Liver (tissue), 3 donors: Measurements from ENCODE around the gene CMTM6.

ENCODE experiments used
- ATF3 ChIP-seq: IDR thresholded peaks from 2 replicates; pipeline ENCODE4 v1.6.1; 2016; ENCODE audit warnings: antibody characterized with exemption
- CTCF ChIP-seq: fragments of 150-350 bp; IDR thresholded peaks from 2 replicates; pipeline ENCODE4 v1.5.1; 2017; ENCODE audit warnings: improper control_type of control experiment, low read depth, low read length; ENCODE audit not compliant: missing input control
- EGR1 ChIP-seq, 2 donors: IDR thresholded peaks; 2 replicates each; pipeline ENCODE4 v1.6.1; 2016 to 2018; ENCODE audit warnings: antibody characterized with exemption in 2 of 2, low read depth in 2 of 2
- FOXA1 ChIP-seq: IDR thresholded peaks from 2 replicates; pipeline ENCODE4 v1.6.1; 2016; ENCODE audit warnings: antibody characterized with exemption
- GABPA ChIP-seq, 2 donors: IDR thresholded peaks in 1 of 2; conservative IDR thresholded peaks in 1 of 2; 2 replicates each; pipeline ENCODE4 v1.6.1; 2016; ENCODE audit warnings: antibody characterized with exemption in 2 of 2, mild to moderate bottlenecking in 1 of 2, moderate library complexity in 1 of 2
- HNF4G ChIP-seq: IDR thresholded peaks from 2 replicates; pipeline ENCODE4 v1.6.1; 2016; ENCODE audit warnings: antibody characterized with exemption
- MAX ChIP-seq: IDR thresholded peaks from 2 replicates; pipeline ENCODE4 v1.6.1; 2016; ENCODE audit warnings: antibody characterized with exemption
- RAD21 ChIP-seq, 2 donors: IDR thresholded peaks; 2 replicates each; pipeline ENCODE4 v1.6.1; 2016; ENCODE audit warnings: antibody characterized with exemption in 2 of 2, mild to moderate bottlenecking in 2 of 2
- REST ChIP-seq: IDR thresholded peaks from 2 replicates; pipeline ENCODE4 v1.6.1; 2016; ENCODE audit warnings: antibody characterized with exemption, mild to moderate bottlenecking
- RXRA ChIP-seq, 2 donors: IDR thresholded peaks; 2 replicates each; pipeline ENCODE4 v1.6.1; 2017 to 2018; ENCODE audit warnings: antibody characterized with exemption in 2 of 2, mild to moderate bottlenecking in 1 of 2
- TAF1 ChIP-seq: conservative IDR thresholded peaks from 2 replicates; pipeline ENCODE4 v1.6.1; 2016; ENCODE audit warnings: antibody characterized with exemption, mild to moderate bottlenecking
- YY1 ChIP-seq: IDR thresholded peaks from 2 replicates; pipeline ENCODE4 v1.6.1; 2016; ENCODE audit warnings: antibody characterized with exemption, mild to moderate bottlenecking
- ZBTB33 ChIP-seq: IDR thresholded peaks from 2 replicates; pipeline ENCODE4 v1.6.1; 2016; ENCODE audit warnings: antibody characterized with exemption
- donor health status: healthy.
- donor health status: healthy.

DNA sequence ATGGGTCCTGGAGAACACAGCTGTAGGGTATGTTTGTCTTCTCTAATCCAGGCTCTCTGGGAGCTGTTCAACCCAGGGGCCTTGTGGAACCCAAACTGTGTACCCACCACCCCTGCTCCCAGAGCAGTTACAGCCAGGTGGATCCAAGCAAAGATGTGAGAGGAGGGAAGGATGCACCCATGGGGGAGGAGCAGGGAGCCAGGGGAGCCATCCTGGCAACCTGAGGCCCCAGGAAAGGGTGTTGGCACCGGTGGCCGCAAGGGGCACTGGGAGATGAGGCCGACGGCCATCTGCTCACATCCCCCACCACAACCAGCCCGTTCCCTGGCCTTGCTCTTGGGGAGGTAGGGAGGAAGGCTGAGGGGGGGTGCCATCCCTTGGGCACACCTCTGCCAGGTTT, 43.2 kb downstream of the CMTM6 start:
- no peak for TF ChIP-seq CTCF
- no peak for TF ChIP-seq REST
- TF ChIP-seq YY1: no peak
- TF ChIP-seq RAD21 (IDR thresholded peaks at IDR 0.05): no peak
- TF ChIP-seq ZBTB33: no peak
- TF ChIP-seq MAX: no peak
- no peak for TF ChIP-seq TAF1
- no peak for TF ChIP-seq GABPA (IDR thresholded peaks at IDR 0.05 in 1 of 2, conservative IDR thresholded peaks at IDR 0.05 in 1 of 2)
- no peak for TF ChIP-seq FOXA1
- no peak for TF ChIP-seq EGR1 (IDR thresholded peaks at IDR 0.05; ENCODE audit: low read depth in 2 of 2)
- TF ChIP-seq RXRA (IDR thresholded peaks at IDR 0.05): no peak
- no peak for TF ChIP-seq ATF3
- TF ChIP-seq HNF4G: no peak
